ENCODE measurements around the gene PRMT5.
A peak's percentile ranks its signal among the peaks of the same experiment; 100 is the strongest.

Gene PRMT5

DNA sequence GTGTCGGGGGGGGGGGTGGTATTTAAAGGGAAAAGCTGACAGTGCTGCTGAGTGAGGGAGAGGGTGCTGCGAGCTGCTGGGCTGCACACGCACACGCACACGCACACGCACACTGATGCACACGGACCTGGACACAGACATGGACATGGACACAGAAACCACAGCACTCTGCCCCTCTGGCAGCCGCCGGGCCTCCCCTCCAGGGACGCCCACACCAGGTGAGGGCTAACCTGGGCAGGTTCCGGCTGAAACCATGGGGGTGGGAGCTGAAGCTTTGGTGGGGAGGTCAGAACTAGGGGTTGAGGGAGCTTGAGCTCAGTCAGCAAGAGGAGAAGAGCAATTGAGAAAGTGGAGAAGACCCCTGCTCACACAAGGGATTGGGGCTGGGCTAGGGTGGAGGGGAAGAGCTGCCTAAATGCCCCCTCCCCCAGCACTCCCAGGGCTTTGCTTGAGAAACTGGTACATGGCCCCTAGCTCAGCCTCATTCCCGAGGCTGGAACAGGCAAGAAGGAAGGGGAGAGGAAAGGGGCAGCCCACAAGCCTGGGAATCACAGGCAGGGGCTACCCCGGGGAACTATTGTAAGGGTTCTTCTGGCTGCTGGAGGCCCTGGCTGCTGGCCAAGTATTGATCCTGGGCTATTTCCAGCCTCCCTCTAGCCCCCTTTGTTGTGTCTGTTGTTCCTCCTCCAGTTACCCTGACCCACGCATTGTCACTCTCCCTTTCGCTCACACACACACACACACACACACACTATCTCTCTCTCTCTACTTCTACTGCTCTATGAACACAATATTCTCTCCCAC is 45.8 kb downstream of the PRMT5 start, which contains the start of gene REM2:
TSS of gene REM2 (plus strand) at position 50 of the 804 bp plus-strand sequence. CDS start at position 116, 66 bp downstream.
- Histone ChIP-seq H3K36me3 (ENCODE audit: insufficient read depth, low read length) (peaks cover 9% of the 10 kb centered on the region), H3K27me3 (ENCODE audit: control insufficient read depth in 1 of 2, insufficient read depth in 2 of 2, low read length in 2 of 2) (no peaks in the 10 kb centered on the region), H3K4me1 (ENCODE audit: insufficient read depth, low read length) (peaks cover 22% of the 10 kb centered on the region), H3K4me3 (ENCODE audit: low read depth in 1 of 2, low read length in 2 of 2) (no peak within 1 kb of the TSS), H3K9ac (ENCODE audit: low read length) (no peak within 1 kb of the TSS), H3K9me3 (ENCODE audit: low read length) (no peaks in the 10 kb centered on the region), H3K27ac (ENCODE audit: low read depth, low read length) (no peak within 1 kb of the TSS)

GRCh38 chr14:22882529-22883172 is 46.5 kb downstream of the PRMT5 start:
- no peaks in the 10 kb centered on the region for H3K9me3 ChIP-seq (ENCODE audit: low read length)
- no peak overlapping the region for H3K27ac ChIP-seq (ENCODE audit: low read depth, low read length)
- no peak overlapping the region for H3K9ac ChIP-seq (ENCODE audit: low read length)
- peaks cover 17% of the 10 kb centered on the region for H3K4me1 ChIP-seq (ENCODE audit: insufficient read depth, low read length)
- no peak overlapping the region for H3K4me3 ChIP-seq (ENCODE audit: low read depth in 1 of 2, low read length in 2 of 2)
- H3K36me3 ChIP-seq (ENCODE audit: insufficient read depth, low read length): peaks cover 16% of the 10 kb centered on the region
- H3K27me3 ChIP-seq (ENCODE audit: control insufficient read depth in 1 of 2, insufficient read depth in 2 of 2, low read length in 2 of 2): no peaks in the 10 kb centered on the region

GRCh38 chr14:22882064-22882463 is 47.1 kb downstream of the PRMT5 start:
- Histone ChIP-seq H3K27ac (ENCODE audit: low read depth, low read length) (no peak overlapping the region), H3K9me3 (ENCODE audit: low read length) (no peaks in the 10 kb centered on the region), H3K36me3 (ENCODE audit: insufficient read depth, low read length) (peaks cover 22% of the 10 kb centered on the region), H3K4me1 (ENCODE audit: insufficient read depth, low read length) (peaks cover 11% of the 10 kb centered on the region), H3K9ac (ENCODE audit: low read length) (no peak overlapping the region), H3K27me3 (ENCODE audit: control insufficient read depth in 1 of 2, insufficient read depth in 2 of 2, low read length in 2 of 2) (no peaks in the 10 kb centered on the region), H3K4me3 (ENCODE audit: low read depth in 1 of 2, low read length in 2 of 2) (no peak overlapping the region)

DNA sequence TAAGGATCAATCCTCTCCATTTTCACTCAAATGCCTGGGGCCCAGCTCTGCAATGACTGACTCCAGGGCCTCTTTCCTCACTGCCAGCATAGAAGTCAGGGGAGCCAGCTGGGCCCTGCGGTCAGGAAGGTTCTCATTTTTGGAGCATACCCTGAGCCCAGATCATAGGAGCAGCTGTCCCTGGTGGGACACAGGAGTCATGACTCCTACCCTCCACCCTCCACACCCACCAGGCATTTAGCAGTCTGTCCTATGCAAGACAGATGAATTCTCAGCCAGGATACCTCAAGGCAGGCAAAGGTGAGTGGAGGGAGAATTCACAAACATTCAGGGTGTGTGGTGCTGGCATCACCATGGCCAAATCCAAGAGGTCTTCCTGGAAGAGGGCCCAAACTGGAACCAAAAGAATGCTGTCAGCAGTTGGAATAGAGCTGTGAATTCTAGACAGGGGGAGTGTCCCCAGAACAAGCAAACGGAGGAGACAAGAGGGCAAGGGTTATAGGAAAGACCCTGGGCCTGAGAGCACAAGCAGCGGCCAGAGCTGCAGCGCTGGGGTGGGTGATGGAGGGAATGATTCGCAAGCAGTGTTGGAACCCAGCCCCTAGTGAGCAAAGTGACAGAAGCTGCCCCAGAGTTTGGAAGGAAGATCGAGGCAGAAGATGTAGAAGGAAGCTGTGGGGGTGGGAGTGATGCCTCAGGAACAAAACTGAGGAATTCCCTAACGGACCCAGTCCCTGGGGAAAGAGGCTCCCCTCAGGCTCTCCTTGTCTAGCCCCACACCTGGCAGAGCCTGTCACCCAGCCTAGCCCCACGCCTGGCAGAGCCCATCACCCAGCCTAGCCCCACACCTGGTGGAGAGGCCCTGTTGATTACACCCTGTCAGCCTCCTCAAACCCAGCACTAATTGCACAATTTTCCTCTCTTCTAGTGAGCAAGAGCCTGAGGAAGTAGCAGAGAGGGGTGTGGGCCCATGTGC is 50.6 kb downstream of the PRMT5 start:
- Histone ChIP-seq H3K9me3 (ENCODE audit: low read length) (no peaks in the 10 kb centered on the region), H3K4me1 (ENCODE audit: insufficient read depth, low read length) (peaks cover 18% of the 10 kb centered on the region), H3K4me3 (ENCODE audit: low read depth in 1 of 2, low read length in 2 of 2) (no peak overlapping the region), H3K27ac (ENCODE audit: low read depth, low read length) (no peak overlapping the region), H3K9ac (ENCODE audit: low read length) (no peak overlapping the region), H3K36me3 (ENCODE audit: insufficient read depth, low read length) (peaks cover 57% of the 10 kb centered on the region), H3K27me3 (ENCODE audit: control insufficient read depth in 1 of 2, insufficient read depth in 2 of 2, low read length in 2 of 2) (no peaks in the 10 kb centered on the region)

GRCh38 chr14:22877000-22877501 is 52.1 kb downstream of the PRMT5 start:
- H3K27me3 ChIP-seq (ENCODE audit: control insufficient read depth in 1 of 2, insufficient read depth in 2 of 2, low read length in 2 of 2): no peaks in the 10 kb centered on the region
- H3K27ac ChIP-seq (ENCODE audit: low read depth, low read length): no peak overlapping the region
- no peak overlapping the region for H3K4me3 ChIP-seq (ENCODE audit: low read depth in 1 of 2, low read length in 2 of 2)
- no peaks in the 10 kb centered on the region for H3K9me3 ChIP-seq (ENCODE audit: low read length)
- no peak overlapping the region for H3K9ac ChIP-seq (ENCODE audit: low read length)
- H3K36me3 ChIP-seq (ENCODE audit: insufficient read depth, low read length): peaks cover 57% of the 10 kb centered on the region
- peaks cover 21% of the 10 kb centered on the region for H3K4me1 ChIP-seq (ENCODE audit: insufficient read depth, low read length)

DNA sequence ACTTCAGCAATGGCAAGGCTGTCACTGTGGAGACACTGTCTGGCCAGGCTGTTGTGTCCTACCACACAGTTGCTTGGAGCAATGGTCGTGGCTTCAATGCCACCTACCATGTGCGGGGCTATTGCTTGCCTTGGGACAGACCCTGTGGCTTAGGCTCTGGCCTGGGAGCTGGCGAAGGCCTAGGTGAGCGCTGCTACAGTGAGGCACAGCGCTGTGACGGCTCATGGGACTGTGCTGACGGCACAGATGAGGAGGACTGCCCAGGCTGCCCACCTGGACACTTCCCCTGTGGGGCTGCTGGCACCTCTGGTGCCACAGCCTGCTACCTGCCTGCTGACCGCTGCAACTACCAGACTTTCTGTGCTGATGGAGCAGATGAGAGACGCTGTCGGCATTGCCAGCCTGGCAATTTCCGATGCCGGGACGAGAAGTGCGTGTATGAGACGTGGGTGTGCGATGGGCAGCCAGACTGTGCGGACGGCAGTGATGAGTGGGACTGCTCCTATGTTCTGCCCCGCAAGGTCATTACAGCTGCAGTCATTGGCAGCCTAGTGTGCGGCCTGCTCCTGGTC is 53.3 kb downstream of the PRMT5 start:
- Histone ChIP-seq H3K9ac (ENCODE audit: low read length) (no peak overlapping the region), H3K4me1 (ENCODE audit: insufficient read depth, low read length) (peaks cover 22% of the 10 kb centered on the region), H3K27me3 (ENCODE audit: control insufficient read depth in 1 of 2, insufficient read depth in 2 of 2, low read length in 2 of 2) (no peaks in the 10 kb centered on the region), H3K9me3 (ENCODE audit: low read length) (no peaks in the 10 kb centered on the region), H3K4me3 (ENCODE audit: low read depth in 1 of 2, low read length in 2 of 2) (no peak overlapping the region), H3K27ac (ENCODE audit: low read depth, low read length) (no peak overlapping the region), H3K36me3 (ENCODE audit: insufficient read depth, low read length) (peaks cover 57% of the 10 kb centered on the region)

DNA sequence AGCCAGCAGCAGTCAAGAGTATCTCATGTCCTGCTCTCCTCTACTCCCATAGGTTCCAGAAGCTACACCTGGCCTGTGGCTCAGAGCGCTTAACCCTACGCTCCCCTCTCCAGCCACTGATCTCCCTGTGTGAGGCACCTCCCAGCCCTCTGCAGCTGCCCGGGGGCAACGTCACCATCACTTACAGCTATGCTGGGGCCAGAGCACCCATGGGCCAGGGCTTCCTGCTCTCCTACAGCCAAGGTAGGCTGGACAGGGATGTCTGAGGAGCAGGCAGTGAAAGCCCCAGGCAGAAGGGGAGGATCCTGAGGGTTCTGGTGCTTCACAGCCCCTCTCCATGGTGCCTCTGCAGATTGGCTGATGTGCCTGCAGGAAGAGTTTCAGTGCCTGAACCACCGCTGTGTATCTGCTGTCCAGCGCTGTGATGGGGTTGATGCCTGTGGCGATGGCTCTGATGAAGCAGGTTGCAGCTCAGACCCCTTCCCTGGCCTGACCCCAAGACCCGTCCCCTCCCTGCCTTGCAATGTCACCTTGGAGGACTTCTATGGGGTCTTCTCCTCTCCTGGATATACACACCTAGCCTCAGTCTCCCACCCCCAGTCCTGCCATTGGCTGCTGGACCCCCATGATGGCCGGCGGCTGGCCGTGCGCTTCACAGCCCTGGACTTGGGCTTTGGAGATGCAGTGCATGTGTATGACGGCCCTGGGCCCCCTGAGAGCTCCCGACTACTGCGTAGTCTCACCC is 54.0 kb downstream of the PRMT5 start:
- Histone ChIP-seq H3K4me1 (ENCODE audit: insufficient read depth, low read length) (peaks cover 29% of the 10 kb centered on the region), H3K36me3 (ENCODE audit: insufficient read depth, low read length) (peaks cover 57% of the 10 kb centered on the region), H3K27ac (ENCODE audit: low read depth, low read length) (no peak overlapping the region), H3K9me3 (ENCODE audit: low read length) (no peaks in the 10 kb centered on the region), H3K27me3 (ENCODE audit: control insufficient read depth in 1 of 2, insufficient read depth in 2 of 2, low read length in 2 of 2) (no peaks in the 10 kb centered on the region), H3K4me3 (ENCODE audit: low read depth in 1 of 2, low read length in 2 of 2) (no peak overlapping the region), H3K9ac (ENCODE audit: low read length) (no peak overlapping the region)

DNA sequence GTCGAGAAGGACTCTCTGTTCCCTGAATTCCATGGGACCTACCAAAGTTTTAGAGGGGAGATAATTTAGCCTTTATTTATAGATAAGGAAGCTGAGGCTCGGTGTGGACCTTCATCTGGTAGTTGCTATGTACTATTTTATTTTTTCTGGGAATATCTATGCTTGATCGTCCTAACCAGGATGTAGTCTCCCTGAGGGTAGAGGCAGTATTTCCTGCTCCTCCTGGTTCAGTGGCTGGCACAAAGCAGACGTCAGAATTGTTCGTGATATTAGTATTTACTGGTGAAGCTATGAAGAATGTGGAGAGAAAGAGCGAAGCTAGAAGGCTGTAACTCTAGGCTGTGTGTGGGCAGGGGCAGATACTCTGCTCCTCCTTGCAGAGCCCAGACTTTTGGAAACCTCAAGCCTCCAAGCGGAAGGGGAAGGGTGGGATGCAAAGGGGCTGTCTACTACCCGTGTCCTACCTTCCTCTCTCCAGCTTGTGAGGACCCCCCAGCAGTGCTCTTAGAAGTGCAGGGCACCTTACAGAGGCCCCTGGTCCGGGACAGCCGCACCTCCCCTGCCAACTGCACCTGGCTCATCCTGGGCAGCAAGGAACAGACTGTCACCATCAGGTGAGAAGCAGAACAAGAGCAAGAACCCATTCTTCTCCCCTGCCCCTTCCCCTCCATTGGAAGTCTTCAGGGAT is 56.2 kb downstream of the PRMT5 start:
- no peaks in the 10 kb centered on the region for H3K27me3 ChIP-seq (ENCODE audit: control insufficient read depth in 1 of 2, insufficient read depth in 2 of 2, low read length in 2 of 2)
- H3K4me3 ChIP-seq (ENCODE audit: low read depth in 1 of 2, low read length in 2 of 2): peak overlapping the region; percentile 88 to 99
- H3K9me3 ChIP-seq (ENCODE audit: low read length): no peaks in the 10 kb centered on the region
- peaks cover 44% of the 10 kb centered on the region for H3K36me3 ChIP-seq (ENCODE audit: insufficient read depth, low read length)
- peaks cover 31% of the 10 kb centered on the region for H3K4me1 ChIP-seq (ENCODE audit: insufficient read depth, low read length)
- peak overlapping the region; percentile 90 for H3K9ac ChIP-seq (ENCODE audit: low read length)
- H3K27ac ChIP-seq (ENCODE audit: low read depth, low read length): peak overlapping the region; percentile 99

DNA sequence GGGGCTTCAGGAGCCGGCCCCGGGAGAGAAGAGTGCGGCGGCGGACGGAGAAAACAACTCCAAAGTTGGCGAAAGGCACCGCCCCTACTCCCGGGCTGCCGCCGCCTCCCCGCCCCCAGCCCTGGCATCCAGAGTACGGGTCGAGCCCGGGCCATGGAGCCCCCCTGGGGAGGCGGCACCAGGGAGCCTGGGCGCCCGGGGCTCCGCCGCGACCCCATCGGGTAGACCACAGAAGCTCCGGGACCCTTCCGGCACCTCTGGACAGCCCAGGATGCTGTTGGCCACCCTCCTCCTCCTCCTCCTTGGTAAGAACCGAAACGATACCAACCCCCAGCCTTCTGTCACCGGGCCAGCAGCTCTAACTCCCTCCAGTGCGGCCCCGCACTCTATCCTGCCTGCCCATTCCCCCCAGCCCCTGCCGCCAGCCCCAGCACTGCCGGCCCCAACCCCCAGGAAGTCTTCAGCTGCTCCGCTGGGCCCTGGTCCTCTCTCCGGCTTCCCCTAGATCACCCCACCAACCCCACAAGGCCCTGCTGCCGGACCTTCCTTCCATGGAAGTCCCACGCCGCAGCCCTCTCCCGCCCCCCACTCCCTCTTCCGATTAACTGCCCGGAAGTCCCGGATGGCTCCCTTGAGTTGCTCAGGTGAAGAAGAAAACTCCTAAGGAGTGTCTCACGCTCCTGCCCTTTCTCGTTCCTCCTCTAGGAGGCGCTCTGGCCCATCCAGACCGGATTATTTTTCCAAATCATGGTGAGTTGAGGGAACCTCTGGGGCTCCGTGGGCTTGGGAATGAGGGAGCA is 56.9 kb downstream of the PRMT5 start:
- peak overlapping the region; percentile 88 to 99 for H3K4me3 ChIP-seq (ENCODE audit: low read depth in 1 of 2, low read length in 2 of 2)
- H3K9me3 ChIP-seq (ENCODE audit: low read length): no peaks in the 10 kb centered on the region
- H3K27ac ChIP-seq (ENCODE audit: low read depth, low read length): peak overlapping the region; percentile 99
- no peaks in the 10 kb centered on the region for H3K27me3 ChIP-seq (ENCODE audit: control insufficient read depth in 1 of 2, insufficient read depth in 2 of 2, low read length in 2 of 2)
- H3K36me3 ChIP-seq (ENCODE audit: insufficient read depth, low read length): peaks cover 36% of the 10 kb centered on the region
- peak overlapping the region; percentile 90 for H3K9ac ChIP-seq (ENCODE audit: low read length)
- peaks cover 31% of the 10 kb centered on the region for H3K4me1 ChIP-seq (ENCODE audit: insufficient read depth, low read length)

Measured in muscle layer of colon (tissue), 2 donors.